Endothelial cell of umbilical vein (primary cell): ENCODE data around the gene ZNF497. TPM values are rescaled to one million over a fixed set of nuclear protein-coding genes. Genes with fewer than 3 reads are reported as not detected.

Experiments
- Bru-seq: library from RNA; stranded (reverse); fragments of 400-500 nt; gene quantifications from one replicate; lab custom pipeline; 2021; lab: Mats Ljungman, UMichigan
- BruChase-seq, 2 experiments: library from RNA; stranded (reverse); fragments of 400-500 nt; gene quantifications; one replicate each; lab custom pipeline; 2021; lab: Mats Ljungman, UMichigan
- BruUV-seq: library from RNA; stranded (reverse); fragments of 400-500 nt; replicated peaks from 2 replicates; lab custom pipeline; 2021; lab: Mats Ljungman, UMichigan
- CTCF ChIA-PET: fragments of 300-600, 350-600 bp; sonication (Branson Sonifier 250); formaldehyde crosslinking; loops from one replicate; lab custom pipeline; 2021; ENCODE audit warnings: antibody characterized with exemption, inconsistent platforms; lab: Charles Lee
- POLR2A ChIA-PET: fragments of 300-600, 350-600 bp; sonication (Branson Sonifier 250); formaldehyde crosslinking; loops from one replicate; lab custom pipeline; 2021; ENCODE audit warnings: antibody characterized with exemption, inconsistent platforms; lab: Charles Lee
- DNase-seq: peaks from one replicate; pipeline ENCODE4 v3.0.0-alpha.2; 2011; ENCODE audit warnings: low read depth, low spot score
- FAIRE-seq: peaks from 2 replicates; lab custom pipeline; 2011; peaks lifted over from hg19 to GRCh38; lab: Jason Lieb, UNC
- H2AFZ ChIP-seq: 2 replicates; pipeline ENCODE4 v1.6.0; 2012; ENCODE audit warnings: low read depth, low read length, control low read depth, inconsistent platforms
- H3K27ac ChIP-seq: 2 replicates; pipeline ENCODE4 v1.5.1; 2011; ENCODE audit warnings: low read depth, mild to moderate bottlenecking, control low read depth, low read length, moderate library complexity; ENCODE audit not compliant: insufficient read depth
- H3K27me3 ChIP-seq, 2 experiments: 2 replicates each; pipeline versions ENCODE4 v1.6.0 to v1.6.1; 2011; ENCODE audit warnings: low read length in 2 of 2, mixed read lengths in 1 of 2; ENCODE audit not compliant: control insufficient read depth in 2 of 2, insufficient read depth in 2 of 2
- H3K36me3 ChIP-seq, 2 experiments: 2 replicates in 1 of 2; 3 replicates in 1 of 2; pipeline ENCODE4 v1.5.1; 2011; ENCODE audit warnings: low read length in 2 of 2, mild to moderate bottlenecking in 1 of 2, moderate library complexity in 1 of 2; ENCODE audit not compliant: control insufficient read depth in 2 of 2, insufficient read depth in 2 of 2; ENCODE audit errors: extremely low read depth in 1 of 2
- H3K4me1 ChIP-seq: 3 replicates; pipeline ENCODE4 v1.5.1; 2011; ENCODE audit warnings: mild to moderate bottlenecking, low read length; ENCODE audit not compliant: control insufficient read depth, insufficient read depth; ENCODE audit errors: extremely low read depth
- H3K4me2 ChIP-seq: 2 replicates; pipeline ENCODE4 v1.6.1; 2011; ENCODE audit warnings: low read length, control low read depth, mixed read lengths; ENCODE audit not compliant: insufficient read depth
- H3K4me3 ChIP-seq, 3 experiments: fragments of 200-600 bp in 1 of 3; sonication (generic), shearing (Covaris generic) in 1 of 3; replicated peaks in 1 of 3; 2 replicates each; pipeline ENCODE4 v1.5.1; 2011 to 2016; ENCODE audit warnings: control low read depth in 3 of 3, low read length in 3 of 3, mild to moderate bottlenecking in 2 of 3, inconsistent platforms in 1 of 3, low read depth in 1 of 3, moderate library complexity in 1 of 3; ENCODE audit not compliant: insufficient read depth in 1 of 3
- H3K79me2 ChIP-seq: 2 replicates; pipeline ENCODE4 v1.6.0; 2012; ENCODE audit warnings: low read length, inconsistent platforms; ENCODE audit not compliant: control insufficient read depth, insufficient read depth
- H3K9ac ChIP-seq: replicated peaks from 2 replicates; pipeline ENCODE3; 2011; ENCODE audit warnings: low read length, control low read depth; ENCODE audit not compliant: insufficient read depth; ENCODE audit errors: extremely low read depth
- H3K9me1 ChIP-seq: replicated peaks from 3 replicates; pipeline ENCODE4 v1.6.0; 2011; ENCODE audit warnings: mild to moderate bottlenecking, low read length; ENCODE audit not compliant: control insufficient read depth, insufficient read depth; ENCODE audit errors: extremely low read depth
- H3K9me3 ChIP-seq: replicated peaks from 2 replicates; pipeline ENCODE4 v1.5.1; 2012; ENCODE audit warnings: low read length, inconsistent platforms; ENCODE audit not compliant: control insufficient read depth, insufficient read depth
- H4K20me1 ChIP-seq: replicated peaks from 2 replicates; pipeline ENCODE3; 2011; ENCODE audit warnings: mild to moderate bottlenecking, low read length; ENCODE audit not compliant: control insufficient read depth, insufficient read depth; ENCODE audit errors: extremely low read depth
- EZH2 ChIP-seq: IDR thresholded peaks from 2 replicates; pipeline ENCODE4 v1.6.1; 2012; ENCODE audit warnings: borderline replicate concordance, low read depth, mild to moderate bottlenecking, moderate library complexity, low read length, inconsistent platforms; ENCODE audit not compliant: severe bottlenecking
- FOS ChIP-seq: IDR thresholded peaks from 2 replicates; pipeline ENCODE4 v1.6.1; 2011; ENCODE audit warnings: mild to moderate bottlenecking, low read length, moderate library complexity, borderline replicate concordance; ENCODE audit not compliant: insufficient read depth
- MYC ChIP-seq: IDR thresholded peaks from one replicate; pipeline ENCODE4 v1.6.1; 2011; ENCODE audit warnings: mild to moderate bottlenecking, low read depth, low read length
- POLR2A ChIP-seq: IDR thresholded peaks from 2 replicates; pipeline ENCODE4 v1.6.1; 2012; ENCODE audit warnings: low read depth, mild to moderate bottlenecking, control low read depth, low read length
- POLR2AphosphoS5 ChIP-seq: IDR thresholded peaks from 2 replicates; pipeline ENCODE4 v1.6.1; 2012; ENCODE audit warnings: low read depth, mild to moderate bottlenecking, control low read depth, low read length, moderate library complexity; ENCODE audit not compliant: insufficient read depth
- dilution Hi-C: fragments of 300-500 bp; cut with MboI; formaldehyde crosslinking; loops from one replicate; pipeline ENCODE4 v1.15.0; 2019; ENCODE audit warnings: low sequenced_read_pairs; ENCODE audit not compliant: extremely low pct_ligation_motif_present
- intact Hi-C: fragments of 100-400 bp; cut with micrococcal nuclease; formaldehyde crosslinking; loops from one replicate; pipeline ENCODE4 v1.10.0; 2022
- long read RNA-seq: library from polyadenylated mRNA; stranded (forward); transcript quantifications from one replicate; pipeline ENCODE4 v2.0.0, GENCODE V29; 2021
- polyA minus RNA-seq, 3 experiments: library from RNA; depleted of rRNA, polyadenylated mRNA; stranded (reverse); fragments of >200 nt; gene quantifications; 1 replicate in 1 of 3; 2 replicates in 2 of 3; pipeline ENCODE4 v1.2.3, GENCODE V29; 2011
- polyA plus RNA-seq, 4 experiments: library from polyadenylated mRNA; depleted of rRNA in 3 of 4; stranded (reverse) in 3 of 4; unstranded in 1 of 4; fragments of >200 nt; gene quantifications; 2 replicates each; pipeline versions ENCODE4 v1.2.1 to v1.2.3, GENCODE V29; 2011 to 2012; ENCODE audit warnings: missing spikeins in 1 of 4
- total RNA-seq: library from RNA; stranded (reverse); gene quantifications from 2 replicates; pipeline ENCODE4 v1.2.3, GENCODE V29; 2021
- TF ChIP-seq, protein P1 (sequence below), 2 donors: IDR thresholded peaks; 1 replicate in 1 of 2; 2 replicates in 1 of 2; pipeline ENCODE4 v1.5.1; 2011; ENCODE audit warnings: low read length in 2 of 2, mild to moderate bottlenecking in 2 of 2, moderate library complexity in 2 of 2, control low read depth in 1 of 2, inconsistent platforms in 1 of 2, low read depth in 1 of 2; ENCODE audit not compliant: insufficient read depth in 1 of 2; ENCODE audit errors: extremely low read depth in 1 of 2
- TF ChIP-seq, protein P2 (sequence below): IDR thresholded peaks from 2 replicates; pipeline ENCODE4 v1.6.1; 2011; ENCODE audit not compliant: insufficient read depth, insufficient read length

Gene ZNF497
- total RNA-seq (0.42 and 1.3 TPM in 2 replicates), polyA plus RNA-seq (0.40 and 0.62 TPM in 2 replicates), polyA minus RNA-seq (0.46 and 1.8 TPM in 2 replicates), Bru-seq, nascent RNA (percentile 34 among the genes with signal in this experiment), BruChase-seq, experiment 1, labeled RNA remaining after a 6-hour chase (percentile 28 among the genes with signal in this experiment), BruChase-seq, experiment 2, labeled RNA remaining after a 2-hour chase (percentile 30 among the genes with signal in this experiment)
- 0.10 and 0.21 TPM in 2 replicates for polyA plus RNA-seq (2011; cell fraction: cytosol; rRNA removed)
- polyA plus RNA-seq (2011; cell fraction: nucleus; rRNA removed): 1.2 and 1.7 TPM in 2 replicates
- 0.20 and 0.35 TPM in 2 replicates for polyA plus RNA-seq (2012)
- 1.6 TPM for polyA minus RNA-seq (2011; cell fraction: cytosol; rRNA and poly(A)+ RNA removed)
- polyA minus RNA-seq (2011; cell fraction: nucleus; rRNA and poly(A)+ RNA removed): 0.82 and 0.87 TPM in 2 replicates
- long read RNA-seq: 0 reads

DNA sequence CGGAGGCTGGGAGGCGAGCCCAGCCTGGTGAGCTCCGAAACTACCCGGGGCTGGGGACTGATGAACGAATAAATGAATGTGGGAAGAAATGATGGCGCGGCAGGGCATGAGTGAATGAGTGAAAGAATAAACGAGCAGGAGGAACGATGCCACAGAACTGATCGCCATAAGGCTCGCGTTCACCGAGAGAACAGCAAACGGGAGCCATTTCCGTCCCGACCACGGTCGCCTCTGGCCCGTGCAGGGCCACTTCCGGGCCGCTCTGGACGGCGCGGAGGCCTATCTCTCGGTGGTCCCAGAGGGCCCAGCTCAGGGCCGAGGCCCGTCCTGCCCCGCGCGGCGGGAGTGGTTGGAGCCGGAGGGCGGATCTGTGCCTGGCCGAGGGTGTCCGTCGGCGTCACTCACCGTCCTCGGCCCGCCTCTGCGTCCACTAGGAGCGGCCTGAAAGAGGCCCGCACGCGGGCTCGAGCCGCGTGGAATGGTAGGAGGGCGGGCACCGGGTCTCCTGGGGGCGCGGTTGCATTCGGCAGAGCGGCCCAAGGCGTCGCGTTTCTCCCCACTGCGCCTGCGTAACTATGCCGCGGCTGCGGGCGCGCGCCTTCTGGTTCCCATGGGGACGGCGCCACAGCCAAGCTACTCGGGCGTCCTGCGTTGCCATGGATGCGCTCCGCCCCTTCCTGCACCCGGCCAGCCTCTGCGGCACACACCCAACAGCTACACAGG, at the start of gene ZNF497:
ZNF497 (minus strand) TSS at position 480 of the 723 bp plus-strand sequence. CDS start 5,116 bp downstream, outside the sequence.
- dilution Hi-C loops: no loop called here
- H3K9me3 ChIP-seq: no peaks in the 10 kb centered on the region
- H3K79me2 ChIP-seq: no peaks in the 10 kb centered on the region
- TF ChIP-seq EZH2: no peak
- peak; percentile 93 for TF ChIP-seq POLR2A
- peak; percentile 67 for TF ChIP-seq POLR2AphosphoS5
- no peak for TF ChIP-seq MYC
- TF ChIP-seq, protein P1, sequence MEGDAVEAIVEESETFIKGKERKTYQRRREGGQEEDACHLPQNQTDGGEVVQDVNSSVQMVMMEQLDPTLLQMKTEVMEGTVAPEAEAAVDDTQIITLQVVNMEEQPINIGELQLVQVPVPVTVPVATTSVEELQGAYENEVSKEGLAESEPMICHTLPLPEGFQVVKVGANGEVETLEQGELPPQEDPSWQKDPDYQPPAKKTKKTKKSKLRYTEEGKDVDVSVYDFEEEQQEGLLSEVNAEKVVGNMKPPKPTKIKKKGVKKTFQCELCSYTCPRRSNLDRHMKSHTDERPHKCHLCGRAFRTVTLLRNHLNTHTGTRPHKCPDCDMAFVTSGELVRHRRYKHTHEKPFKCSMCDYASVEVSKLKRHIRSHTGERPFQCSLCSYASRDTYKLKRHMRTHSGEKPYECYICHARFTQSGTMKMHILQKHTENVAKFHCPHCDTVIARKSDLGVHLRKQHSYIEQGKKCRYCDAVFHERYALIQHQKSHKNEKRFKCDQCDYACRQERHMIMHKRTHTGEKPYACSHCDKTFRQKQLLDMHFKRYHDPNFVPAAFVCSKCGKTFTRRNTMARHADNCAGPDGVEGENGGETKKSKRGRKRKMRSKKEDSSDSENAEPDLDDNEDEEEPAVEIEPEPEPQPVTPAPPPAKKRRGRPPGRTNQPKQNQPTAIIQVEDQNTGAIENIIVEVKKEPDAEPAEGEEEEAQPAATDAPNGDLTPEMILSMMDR (IDR thresholded peaks at IDR 0.05; ENCODE audit: extremely low read depth in 1 of 2, insufficient read depth in 1 of 2, low read depth in 1 of 2, low read length in 2 of 2): peak in 1 of 2 donors; percentile 9
- no peak for TF ChIP-seq FOS
- TF ChIP-seq, protein P2, sequence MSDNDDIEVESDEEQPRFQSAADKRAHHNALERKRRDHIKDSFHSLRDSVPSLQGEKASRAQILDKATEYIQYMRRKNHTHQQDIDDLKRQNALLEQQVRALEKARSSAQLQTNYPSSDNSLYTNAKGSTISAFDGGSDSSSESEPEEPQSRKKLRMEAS: peak; percentile 75
- H3K27me3 ChIP-seq: peaks cover 12 to 14% of the 10 kb centered on the region in 2 experiments
- H3K9me1 ChIP-seq: no peaks in the 10 kb centered on the region
- H4K20me1 ChIP-seq: no peaks in the 10 kb centered on the region
- H3K27ac ChIP-seq: peak within 1 kb of the TSS; percentile 57
- intact Hi-C loops: loop anchor here (1.0 to 2.0 kb wide), 8 partner anchors 19 to 180 kb away; partner anchors contain the start of genes ERVK3-1, ZNF274, ZNF446 and ZNF544
- CTCF ChIA-PET: interaction anchor here (0.9 to 1.5 kb wide), 4 partner anchors 13 to 152 kb away, joined by 3 to 7 read pairs (median 3); partner anchors contain the start of genes ZNF584 and ZSCAN22
- peak within 1 kb of the TSS; percentile 73 for H3K4me2 ChIP-seq
- H2AFZ ChIP-seq: peak within 1 kb of the TSS; percentile 74
- H3K9ac ChIP-seq: peak within 1 kb of the TSS; percentile 78
- H3K36me3 ChIP-seq: no peaks in the 10 kb centered on the region
- peak within 1 kb of the TSS; percentile 35 to 66 (median 51) for H3K4me3 ChIP-seq
- POLR2A ChIA-PET: interaction anchor here (0.6 to 1.2 kb wide), 5 partner anchors 15 to 179 kb away, joined by 3 to 6 read pairs (median 3); partner anchors contain the start of genes ZNF274, ZNF584 and ZNF837
- H3K4me1 ChIP-seq: peaks cover 3% of the 10 kb centered on the region
- TSS peak; percentile 89 for BruUV-seq
- FAIRE-seq (peak; percentile 97), DNase-seq (peak; percentile 98)
